Activated CD4-positive, alpha-beta T cell treated with anti-CD3 and anti-CD28 coated beads for 4 hours (primary cell): ENCODE measurements around the gene SLC17A5.
"Not testable (repeated sequence)": the region's sequence is repeated elsewhere in the genome, so short reads cannot be mapped to it uniquely, and the experiment has no call there.

Source experiments
- DNase-seq, 2 donors: peaks; one replicate each; pipeline ENCODE4 v3.0.0-alpha.2; 2020

The SLC17A5 gene

GRCh38 chr6:73665686-73666319 is 12.0 kb upstream of the SLC17A5 start:
- DNase-seq: no peak

DNA sequence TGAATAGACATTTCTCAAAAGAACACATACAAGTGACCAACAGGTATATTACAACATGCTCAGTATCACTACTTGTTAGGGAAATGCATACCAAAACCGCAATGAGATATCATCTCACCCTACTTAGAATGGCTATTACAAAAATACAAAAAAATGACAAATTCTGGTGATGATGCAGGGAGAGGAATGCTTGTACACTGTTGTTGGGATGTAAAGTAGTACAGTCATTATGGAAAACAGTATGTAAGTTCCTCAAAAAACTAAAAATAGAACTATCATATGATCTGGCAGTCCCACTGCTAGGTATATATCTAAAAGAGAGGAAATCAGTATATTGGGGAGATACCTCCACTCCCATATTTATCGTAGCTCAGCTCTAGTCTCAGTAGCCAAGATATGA is 10.9 kb upstream of the SLC17A5 start:
- DNase-seq: no peak

GRCh38 chr6:73657201-73657600 is 3.4 kb upstream of the SLC17A5 start:
- DNase-seq: peak in 1 of 2 donors; percentile 6

GRCh38 chr6:73656531-73657145 is 2.8 kb upstream of the SLC17A5 start:
- no peak for DNase-seq

GRCh38 chr6:73655341-73655917 is 1.6 kb upstream of the SLC17A5 start:
- no peak for DNase-seq

DNA sequence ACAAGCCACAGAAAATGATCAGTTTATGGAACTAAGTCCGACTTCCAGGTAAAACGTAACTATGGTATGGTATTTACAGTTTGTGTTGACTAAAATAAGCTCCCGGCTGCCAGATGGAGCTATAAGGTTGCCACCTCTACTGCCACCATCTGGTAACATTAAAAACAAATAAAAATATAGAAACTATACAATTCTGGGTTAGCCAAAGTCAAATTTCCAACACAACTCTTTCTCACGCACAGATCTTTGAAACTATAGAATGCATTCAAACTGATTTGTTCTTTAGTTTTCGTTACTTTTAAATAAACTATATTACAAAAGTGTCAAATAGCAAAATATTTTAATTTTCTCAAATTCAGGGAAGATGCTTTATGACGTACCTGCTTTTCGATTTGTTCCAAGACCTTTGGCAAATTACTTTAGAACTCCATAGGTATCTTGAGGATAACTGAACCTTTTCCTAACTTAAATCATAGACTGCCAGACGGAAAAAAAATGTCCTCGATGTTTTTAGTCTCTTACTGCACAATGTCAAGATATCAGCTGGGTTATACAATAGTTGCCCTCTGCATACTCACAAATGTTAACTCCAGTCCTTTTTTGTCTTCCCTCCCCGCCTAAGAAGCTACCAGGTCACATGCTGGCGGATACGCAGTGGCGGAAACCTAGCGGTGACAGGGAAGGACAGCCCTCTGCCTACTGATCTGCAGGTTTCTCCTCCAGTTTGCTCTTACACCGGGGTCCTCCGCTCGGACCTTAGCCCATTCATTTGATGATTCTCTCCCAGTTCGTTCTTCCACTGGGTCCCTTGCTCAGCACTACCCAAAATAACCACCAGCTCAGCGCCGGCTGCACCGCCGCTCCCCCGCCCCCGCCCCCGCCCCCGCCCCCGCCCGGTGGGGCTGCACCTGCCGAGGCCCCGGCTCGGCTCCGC is 888 bp downstream of the SLC17A5 start:
- peak; percentile 48 to 54 for DNase-seq

- no peak for DNase-seq
Observed at GRCh38 chr6:73649783-73650182, 4.0 kb downstream of the SLC17A5 start.

DNA sequence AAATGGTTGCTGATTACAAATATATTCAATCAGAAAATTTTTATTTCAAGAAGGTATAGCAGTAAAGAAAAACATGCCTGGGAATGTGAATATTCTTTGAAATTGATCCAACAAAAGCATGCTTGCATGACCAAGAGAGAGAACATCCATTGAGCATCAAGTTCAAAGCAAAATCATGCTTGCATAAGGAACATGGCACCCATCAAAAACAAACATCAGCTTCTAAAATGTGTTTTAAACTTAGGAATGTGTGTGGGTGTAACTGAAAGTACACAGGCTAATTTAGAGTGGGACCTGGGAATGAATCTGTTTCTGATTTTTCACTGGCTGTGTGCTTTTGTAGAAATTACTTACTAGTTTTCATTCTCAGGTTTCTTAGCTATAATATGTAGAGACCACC is 5.6 kb downstream of the SLC17A5 start:
- DNase-seq: no peak

GRCh38 chr6:73644941-73645591 is 8.7 kb downstream of the SLC17A5 start:
- DNase-seq: no peak

DNA sequence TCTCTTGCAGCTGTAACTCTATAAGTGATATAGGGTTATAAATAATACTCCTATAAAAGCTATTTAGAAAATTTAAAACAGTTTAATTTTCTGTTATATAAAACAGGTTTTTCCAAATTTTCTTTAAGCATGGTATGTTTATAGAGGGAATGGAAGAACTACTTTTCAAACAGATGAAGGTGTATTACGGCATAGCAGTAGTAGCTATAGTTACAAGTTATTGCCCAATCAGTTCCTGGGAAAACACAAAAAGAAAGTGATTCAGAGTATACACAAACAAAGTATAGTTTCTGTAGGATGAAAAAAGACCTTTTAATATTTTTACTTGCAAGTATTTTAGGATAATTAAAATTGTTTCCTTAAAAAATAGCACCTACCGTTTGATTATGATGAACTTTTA is 9.8 kb downstream of the SLC17A5 start:
- DNase-seq: no peak

DNA sequence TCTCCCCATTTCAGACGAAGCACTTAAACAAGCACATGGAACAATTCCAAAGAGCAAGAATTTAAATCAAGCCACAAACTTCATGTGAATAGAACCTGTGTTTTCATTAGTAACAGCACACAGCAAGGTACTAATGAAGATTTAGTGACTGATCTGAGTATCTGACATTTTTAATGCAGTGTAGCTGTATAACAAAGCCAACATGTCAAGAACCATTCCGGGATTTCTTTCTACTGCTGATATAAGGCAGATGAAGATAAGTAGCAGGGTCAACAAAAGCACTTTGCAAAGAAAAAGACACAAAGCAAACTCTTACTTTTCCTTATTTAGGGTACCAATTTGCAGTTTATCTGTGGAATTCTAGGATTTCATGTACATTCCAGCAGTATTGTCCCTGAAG is 11.3 kb downstream of the SLC17A5 start:
- no peak for DNase-seq

DNA sequence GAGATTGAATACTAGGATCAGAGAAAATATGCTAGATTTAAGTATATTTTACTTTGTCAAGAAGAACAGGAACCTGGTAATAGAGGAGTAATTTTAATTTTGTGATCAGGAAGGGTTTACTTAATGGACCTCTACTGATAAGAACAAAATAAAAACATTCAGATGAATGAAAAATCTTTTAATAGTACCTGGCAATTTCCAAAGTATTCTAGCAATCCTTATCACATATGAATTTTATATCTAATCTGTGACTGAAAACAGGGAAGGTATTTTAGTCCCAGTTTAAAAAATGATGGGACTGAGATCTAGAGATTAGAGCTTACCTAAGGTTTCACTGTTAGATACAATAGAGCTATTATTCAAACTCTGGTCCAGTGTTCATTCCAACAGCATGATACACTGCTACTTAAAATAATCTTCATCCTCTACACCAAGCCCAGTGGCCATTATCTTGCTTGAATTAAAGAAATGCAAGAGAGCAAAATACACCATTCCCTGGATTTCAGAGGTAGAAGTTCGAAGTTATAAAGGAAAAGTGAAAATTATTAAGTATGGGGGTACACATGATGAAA is 13.5 kb downstream of the SLC17A5 start:
- no peak for DNase-seq

DNA sequence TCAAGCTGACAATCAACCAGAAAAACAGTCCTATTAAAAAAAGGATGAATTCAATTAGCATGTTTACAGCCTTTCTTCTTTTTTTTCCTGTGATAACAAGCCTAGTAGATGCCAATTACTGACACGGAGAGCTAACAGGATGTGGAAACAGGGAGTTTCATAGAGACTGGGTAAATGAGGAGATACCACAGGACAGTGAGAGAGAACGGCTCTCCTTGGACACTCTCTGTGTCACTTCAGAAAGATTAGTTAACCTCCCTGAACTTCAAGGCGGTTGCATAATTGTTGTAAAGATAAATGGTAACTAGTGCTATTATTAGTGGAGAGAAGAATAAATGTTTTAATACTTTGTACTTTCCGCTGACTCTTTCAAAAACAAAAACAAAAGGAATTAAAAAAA is 14.8 kb downstream of the SLC17A5 start:
- no peak for DNase-seq

- no peak for DNase-seq
Observed at GRCh38 chr6:73637404-73637803, 16.4 kb downstream of the SLC17A5 start.

DNA sequence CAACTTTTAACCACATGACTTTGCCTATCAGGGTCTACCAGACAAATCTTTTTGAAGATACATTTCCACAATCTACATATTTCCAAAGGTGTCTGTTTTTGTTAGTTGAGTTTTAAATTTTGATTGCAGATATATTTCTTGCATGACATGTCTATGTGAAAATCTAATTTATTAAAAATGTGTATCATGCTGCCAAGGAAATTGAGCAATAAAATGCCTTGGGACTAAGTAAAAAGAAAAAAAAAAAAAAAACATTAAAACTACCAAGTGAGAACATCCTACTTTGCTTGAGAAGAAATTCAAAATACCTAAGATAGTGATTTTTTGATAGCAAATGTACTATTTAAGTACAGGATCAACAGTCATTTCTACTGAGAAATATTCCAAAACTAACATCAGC is 17.7 kb downstream of the SLC17A5 start:
- DNase-seq: no peak

DNA sequence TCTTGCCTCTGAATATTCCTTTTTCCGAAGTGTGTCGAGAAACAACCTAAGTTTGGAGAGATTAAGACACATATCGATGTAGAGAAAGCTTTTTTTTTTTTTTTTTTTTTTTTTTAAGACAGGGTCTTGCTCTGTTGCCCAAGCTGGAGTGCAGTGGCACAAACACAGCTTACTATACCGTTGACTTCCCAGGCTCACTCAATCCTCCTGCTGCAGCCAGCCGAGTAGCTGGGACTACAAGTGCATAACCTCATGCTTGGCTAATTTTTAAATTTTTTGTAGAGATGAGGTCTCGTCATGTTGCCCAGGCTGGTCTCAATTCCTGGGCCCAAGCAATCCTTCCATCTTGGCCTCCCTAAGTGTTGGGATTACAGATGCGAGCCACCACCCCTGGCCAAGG is 21.4 kb downstream of the SLC17A5 start:
- DNase-seq: no peak

DNA sequence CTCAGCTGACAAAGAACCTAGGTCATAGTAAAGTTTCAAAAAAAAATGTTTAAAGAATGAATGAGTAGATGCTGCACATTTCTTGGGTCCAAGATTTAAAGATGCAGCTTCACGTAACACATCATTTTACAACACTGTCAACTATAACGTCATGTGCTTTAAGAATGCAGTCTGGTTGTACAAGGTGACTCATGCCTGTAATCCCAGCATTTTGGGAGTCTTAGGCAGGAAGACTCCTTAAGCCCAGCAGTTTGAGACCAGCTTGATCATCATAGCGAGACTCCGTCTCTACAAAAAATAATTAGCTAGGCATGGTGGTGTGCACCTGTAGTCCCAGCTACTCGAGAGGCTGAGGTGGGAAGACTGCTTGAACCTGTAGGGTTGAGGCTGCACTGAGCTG is 21.9 kb downstream of the SLC17A5 start:
- DNase-seq: no peak

DNA sequence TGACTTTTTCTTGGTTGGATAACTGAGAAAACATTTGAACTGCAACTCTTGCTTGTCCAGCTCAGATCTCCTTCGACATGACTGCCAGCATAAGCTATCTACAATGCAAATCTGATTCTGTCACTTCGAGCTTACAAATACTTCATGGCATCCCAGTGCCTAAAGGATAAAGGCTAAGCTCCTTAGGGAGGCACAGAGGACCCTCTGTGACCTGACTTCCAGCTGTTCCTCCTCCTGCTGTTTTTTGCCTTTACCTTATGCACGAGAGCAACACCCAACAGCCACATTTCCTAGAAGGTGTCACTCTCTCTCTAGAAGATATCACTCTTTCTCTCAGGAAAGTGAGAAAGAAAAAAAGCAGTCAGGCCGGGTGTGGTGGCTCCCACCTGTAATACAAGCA is 23.4 kb downstream of the SLC17A5 start:
- DNase-seq: no peak

DNA sequence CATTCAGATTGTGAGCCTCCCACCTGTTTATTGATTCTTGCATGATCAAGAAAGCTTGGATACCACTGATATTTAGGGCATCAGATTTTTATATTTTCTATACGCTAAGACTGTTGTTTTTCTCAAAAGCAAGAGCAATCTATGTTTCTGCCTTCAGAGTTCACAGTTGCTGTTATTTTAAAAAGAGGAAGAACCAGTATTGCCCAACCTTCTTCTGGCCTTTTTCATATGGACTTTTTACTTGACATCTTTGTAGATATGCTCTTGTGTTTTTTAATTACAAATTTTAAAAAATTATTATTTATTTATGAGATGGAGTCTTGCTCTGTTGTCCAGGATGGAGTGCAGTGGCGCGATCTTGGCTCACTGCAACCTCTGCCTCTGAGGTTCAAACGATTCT is 28.9 kb downstream of the SLC17A5 start:
- DNase-seq: no peak

DNA sequence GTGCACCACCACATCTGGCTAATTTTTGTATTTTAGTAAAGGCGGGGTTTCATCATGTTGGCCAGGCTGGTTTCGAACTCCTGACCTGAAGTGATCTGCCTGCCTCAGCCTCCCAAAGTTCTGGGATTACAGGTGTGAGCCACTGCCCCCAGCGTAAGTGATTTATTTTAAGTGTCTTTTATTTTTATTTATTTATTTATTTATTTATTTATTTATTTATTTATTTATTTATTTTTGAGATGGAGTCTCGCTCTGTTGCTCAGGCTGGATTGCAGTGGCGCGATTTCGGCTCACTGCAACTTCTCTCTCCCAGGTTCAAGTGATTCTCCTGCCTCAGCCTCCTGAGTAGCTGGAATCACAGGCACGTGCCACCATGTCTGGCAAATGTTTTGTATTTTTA is 30.3 kb downstream of the SLC17A5 start:
- DNase-seq: not testable (repeated sequence)

- not testable (repeated sequence) for DNase-seq
Observed at GRCh38 chr6:73618082-73618481, 35.7 kb downstream of the SLC17A5 start.

DNA sequence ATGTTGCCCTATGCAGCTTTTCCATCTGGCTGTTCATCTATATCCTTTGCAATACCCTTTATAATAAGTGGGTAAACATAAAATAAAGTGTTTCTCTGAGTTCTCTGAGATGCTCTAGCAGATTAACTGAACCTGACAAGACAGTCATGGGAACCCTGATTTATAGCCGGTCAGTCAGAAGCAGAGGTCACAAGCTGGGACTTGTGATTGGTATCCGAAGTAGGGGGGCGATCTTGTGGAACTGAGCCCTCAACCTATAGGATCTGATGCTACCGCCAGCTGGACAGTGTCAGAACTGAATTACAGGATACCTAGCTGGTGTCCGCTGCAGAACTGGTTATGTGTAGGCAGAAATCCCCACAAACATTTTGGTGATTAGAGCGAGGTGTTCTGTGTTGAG is 39.0 kb downstream of the SLC17A5 start:
- DNase-seq: no peak
